ENCODE results near the gene FCN1.
A peak's percentile ranks its signal among the peaks of the same experiment; 100 is the strongest.

The FCN1 gene

DNA sequence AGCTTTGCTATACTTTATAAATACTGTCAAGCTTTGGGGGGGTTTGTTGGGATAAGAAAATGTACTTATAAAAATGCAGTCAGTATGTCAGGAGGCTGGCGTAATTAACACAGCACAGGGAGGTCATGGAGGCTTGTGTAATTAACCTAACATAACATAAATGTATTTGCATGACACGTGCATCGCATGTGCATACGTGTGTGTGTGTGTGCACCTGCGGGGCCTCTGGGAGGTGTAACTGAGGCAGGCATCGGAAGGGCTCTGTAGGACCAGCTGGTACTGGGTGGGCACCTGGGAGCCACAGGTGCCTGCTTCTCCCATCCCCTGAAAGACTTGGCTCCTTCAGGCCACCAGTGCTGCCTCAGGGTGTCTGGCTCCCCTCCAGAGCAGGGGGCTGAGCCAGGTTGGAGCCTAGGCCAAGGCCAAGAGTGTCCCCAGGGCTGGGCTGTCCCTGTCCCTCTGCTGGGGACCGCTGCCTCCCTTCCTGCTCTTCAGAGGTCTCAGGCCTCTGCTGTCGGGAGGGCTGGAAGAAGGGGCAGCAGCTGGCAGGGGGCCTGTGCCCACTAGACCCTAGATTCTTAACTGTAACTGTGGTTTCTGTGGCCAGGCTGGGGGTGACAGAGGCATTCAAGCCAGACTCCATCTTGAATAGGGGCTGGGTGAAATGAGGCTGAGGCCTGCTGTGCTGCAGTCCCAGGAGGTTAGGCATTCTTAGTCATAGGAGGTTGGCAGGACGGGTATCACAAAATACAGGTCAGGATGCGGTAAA, 28.1 kb downstream of the FCN1 start:
- DNase-seq: peak; percentile 16

DNA sequence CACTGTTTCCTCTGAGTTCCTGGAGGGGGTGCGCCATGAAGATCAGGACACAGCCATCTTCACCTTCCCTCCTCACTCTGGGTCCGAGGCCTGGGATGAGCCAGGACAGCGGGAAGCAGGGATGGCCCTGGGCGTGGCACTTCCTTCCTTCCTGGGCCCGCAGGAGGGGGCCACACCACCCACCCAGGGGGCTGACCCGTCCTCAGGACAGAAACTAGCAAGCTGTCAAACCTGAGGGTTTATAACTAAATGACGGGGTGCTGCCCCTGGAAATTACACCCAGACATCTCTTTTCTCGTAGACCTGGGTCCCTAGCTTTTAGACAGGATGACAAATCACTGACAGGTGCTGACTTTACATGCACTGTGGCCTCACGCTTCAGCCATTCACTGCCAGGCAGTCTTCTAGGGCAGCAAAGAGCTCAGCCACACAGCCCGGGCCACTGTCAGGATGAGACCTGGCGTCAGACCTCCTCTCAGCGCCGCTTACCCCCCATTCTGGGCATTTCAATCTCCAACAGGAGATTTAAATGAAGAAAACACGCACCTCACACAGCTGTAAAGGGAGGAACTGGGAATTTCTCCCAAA, 29.0 kb downstream of the FCN1 start:
- peak; percentile 21 for DNase-seq

GRCh38 chr9:134887686-134888602, 29.8 kb downstream of the FCN1 start:
- peak; percentile 9 for DNase-seq

GRCh38 chr9:134887219-134887618, 30.5 kb downstream of the FCN1 start:
- peak; percentile 2 for DNase-seq

- DNase-seq: no peak
Observed at GRCh38 chr9:134886413-134886913, 31.2 kb downstream of the FCN1 start.

DNA sequence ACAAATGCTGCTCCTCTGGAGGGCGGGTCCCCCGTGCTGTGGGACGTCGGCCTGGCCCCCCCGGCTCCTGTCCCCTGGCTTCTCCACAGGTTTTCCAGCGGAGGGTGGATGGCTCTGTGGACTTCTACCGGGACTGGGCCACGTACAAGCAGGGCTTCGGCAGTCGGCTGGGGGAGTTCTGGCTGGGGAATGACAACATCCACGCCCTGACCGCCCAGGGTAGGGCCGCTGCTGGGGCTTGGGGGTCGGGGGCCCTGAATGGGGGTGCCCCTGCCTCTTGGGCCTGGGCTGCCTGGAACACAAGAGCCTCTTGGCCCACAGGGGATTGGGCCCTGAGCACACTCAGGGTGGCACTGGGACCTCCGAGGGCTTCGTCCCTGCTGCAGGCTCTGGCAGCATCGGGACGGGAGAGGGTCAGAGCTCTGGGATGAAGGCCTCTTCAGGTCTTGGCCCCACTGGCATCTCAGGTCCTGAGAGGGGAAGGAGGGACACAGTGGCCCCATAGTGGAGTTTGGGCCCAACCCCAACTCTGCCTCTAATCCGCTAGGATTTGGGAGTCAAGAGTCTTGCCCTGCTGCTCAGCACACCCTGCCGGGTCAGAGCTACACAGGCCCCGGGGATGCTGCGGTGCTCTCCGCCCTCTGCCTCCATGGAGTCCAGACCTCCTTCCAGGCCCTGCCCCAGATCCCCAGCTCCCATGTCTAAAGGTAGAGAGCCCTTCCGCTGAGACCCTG, 31.9 kb downstream of the FCN1 start:
- DNase-seq: no peak

DNA sequence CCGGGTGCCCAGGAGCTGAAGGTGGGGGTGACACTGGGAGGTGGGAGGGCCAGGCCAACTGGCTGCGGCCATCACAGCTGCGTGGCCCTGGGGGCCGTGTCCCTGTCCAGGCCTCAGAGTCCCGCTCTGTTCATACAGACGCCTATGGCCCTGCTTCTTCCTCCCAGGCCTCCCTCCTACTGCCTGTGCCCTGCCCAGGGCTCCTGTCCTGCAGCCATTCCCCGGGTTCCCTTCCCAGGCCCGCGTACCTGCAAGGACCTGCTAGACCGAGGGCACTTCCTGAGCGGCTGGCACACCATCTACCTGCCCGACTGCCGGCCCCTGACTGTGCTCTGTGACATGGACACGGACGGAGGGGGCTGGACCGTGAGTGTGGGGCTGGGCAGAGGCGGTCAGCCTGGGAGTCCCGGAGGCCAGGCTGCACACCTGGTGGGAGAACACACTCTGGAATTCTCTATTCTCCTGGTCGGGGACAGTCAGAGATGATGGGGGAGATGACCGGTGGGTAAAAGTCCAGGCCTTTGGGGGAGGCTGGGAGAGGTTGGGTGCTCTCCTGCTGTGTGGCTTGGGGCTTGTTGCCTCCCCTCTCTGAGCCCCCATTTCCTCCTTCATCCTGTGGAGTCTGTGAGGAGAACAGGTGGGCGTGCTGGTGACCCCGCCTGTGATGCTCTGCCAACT, 32.6 kb downstream of the FCN1 start:
- no peak for DNase-seq

GRCh38 chr9:134884492-134884891, 33.2 kb downstream of the FCN1 start:
- DNase-seq: no peak

- no peak for DNase-seq
Observed at GRCh38 chr9:134883040-134883782, 34.5 kb downstream of the FCN1 start.

DNA sequence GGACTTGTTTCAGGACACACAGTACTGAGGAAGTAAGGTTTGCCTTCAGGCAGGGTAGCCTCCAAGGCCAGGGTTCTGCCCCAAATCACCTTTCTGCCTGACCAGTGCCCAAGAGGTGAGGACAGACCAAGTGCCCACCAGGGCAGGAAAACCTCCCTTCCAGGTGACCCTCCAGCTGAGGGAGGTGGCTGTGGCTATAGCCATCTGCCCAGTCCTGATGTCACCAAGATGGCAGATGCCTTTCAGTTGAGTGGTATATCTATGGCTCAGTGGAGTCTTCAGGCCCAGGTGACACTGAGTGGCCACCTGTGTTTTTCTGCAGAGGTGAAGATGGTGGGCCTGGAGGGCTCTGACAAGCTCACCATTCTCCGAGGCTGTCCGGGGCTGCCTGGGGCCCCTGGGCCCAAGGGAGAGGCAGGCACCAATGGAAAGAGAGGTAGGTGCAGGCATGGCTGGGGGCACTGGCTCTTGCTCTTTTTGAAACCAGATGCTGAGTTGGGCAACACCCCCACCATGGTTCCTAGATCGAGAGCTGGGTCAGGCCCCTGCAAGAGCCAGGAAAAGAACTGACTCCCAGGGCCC, 35.4 kb downstream of the FCN1 start:
- DNase-seq: no peak

GRCh38 chr9:134881313-134881670, 36.4 kb downstream of the FCN1 start:
- no peak for DNase-seq

GRCh38 chr9:134880484-134881312, 37.0 kb downstream of the FCN1 start, which contains the start of gene FCN2:
Gene FCN2 (plus strand): TSS chr9:134880810. CDS start chr9:134880822, 12 bp downstream.
- DNase-seq: no peak

- no peak for DNase-seq
Observed at GRCh38 chr9:134879664-134880483, 37.8 kb downstream of the FCN1 start.

GRCh38 chr9:134877541-134877940, 40.2 kb downstream of the FCN1 start:
- DNase-seq: no peak

GRCh38 chr9:134875371-134875770, 42.3 kb downstream of the FCN1 start:
- DNase-seq: peak; percentile 11

DNA sequence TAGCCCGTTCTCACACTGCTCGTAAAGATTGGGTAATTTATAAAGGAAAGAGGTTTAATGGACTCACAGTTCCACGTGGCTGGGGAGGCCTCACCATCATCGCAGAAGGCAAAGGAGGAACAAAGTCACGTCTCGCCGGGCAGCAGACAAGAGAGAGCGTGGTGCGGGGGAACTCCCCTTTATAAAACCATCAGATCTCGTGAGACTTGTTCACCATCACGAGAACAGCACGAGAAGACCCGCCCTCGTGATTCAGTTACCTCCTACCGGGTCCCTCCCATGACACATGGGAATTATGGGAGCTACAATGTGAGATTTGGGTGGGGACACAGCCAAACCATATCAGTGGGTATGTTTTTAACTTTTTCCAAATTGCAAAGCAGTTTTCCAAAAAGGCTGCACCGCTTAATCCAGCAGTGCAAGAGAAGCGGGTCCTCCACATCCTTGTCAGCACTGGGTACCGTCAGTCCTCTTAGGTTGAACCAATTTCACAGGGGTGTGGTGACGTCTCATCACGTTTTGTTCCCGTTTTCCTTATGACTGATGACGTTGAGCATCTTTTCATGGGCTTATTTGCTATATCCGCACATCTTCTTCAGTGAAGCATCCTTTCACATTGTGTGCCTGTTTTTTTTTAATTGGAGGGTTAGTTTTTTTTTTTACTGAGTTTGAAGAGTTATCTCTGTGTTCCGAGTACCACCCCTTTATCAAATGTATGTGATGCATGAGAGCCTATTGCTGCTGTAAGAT, 45.1 kb downstream of the FCN1 start:
- peak; percentile 7 for DNase-seq

DNA sequence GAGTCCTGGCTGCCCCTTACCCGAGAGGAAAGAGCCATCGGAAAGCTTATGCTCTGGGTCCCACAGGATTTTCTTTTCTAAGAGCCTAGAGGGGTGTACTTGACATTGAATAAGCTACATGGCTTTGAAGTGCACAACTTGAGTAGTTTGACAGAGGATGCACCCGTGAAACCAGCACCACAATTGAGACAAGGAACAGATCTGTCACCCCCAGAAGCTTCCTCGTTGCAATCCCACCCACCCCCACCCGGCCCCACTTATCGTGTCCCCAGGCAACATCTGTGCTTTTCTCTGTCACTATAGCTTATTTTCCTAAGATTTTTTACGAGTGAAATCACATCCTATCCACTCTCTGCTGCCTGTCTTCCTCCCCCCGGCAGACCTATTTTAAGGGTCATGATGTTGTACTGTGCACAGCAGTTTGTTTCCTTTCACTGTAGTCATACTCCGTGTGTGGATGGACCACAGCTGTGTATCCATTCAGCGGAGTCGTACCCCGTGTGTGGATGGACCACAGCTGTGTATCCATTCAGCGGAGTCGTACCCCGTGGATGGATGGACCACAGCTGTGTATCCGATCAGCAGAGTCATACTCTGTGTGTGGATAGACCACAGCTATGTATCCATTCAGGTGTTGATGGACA, 45.9 kb downstream of the FCN1 start:
- DNase-seq: peak; percentile 22

All from right hindlimb (tissue), 1 donor.